A673 (cell line): Measurements from ENCODE around the gene APOA1. TPM values are rescaled to one million over a fixed set of nuclear protein-coding genes. Genes with fewer than 3 reads are reported as not detected.

Experiments used
- BruUV-seq: library from RNA; stranded (reverse); fragments of 400-500 nt; replicated peaks from 2 replicates; lab custom pipeline; 2021; lab: Mats Ljungman, UMichigan
- CTCF ChIA-PET: fragments of 300-600 bp; sonication (Branson Sonifier 250); formaldehyde crosslinking; loops from one replicate; lab custom pipeline; 2022; ENCODE audit warnings: antibody characterized with exemption; lab: Charles Lee
- POLR2A ChIA-PET: fragments of 300-600 bp; sonication (Branson Sonifier 250); formaldehyde crosslinking; loops from one replicate; lab custom pipeline; 2022; ENCODE audit warnings: antibody characterized with exemption; ENCODE audit not compliant: low non-redundant PET; lab: Charles Lee
- DNase-seq: peaks from one replicate; pipeline ENCODE4 v3.0.0-alpha.2; 2015; ENCODE audit warnings: low spot score
- H3K27ac ChIP-seq: fragments of 200-600 bp; sonication (generic); 2 replicates; pipeline ENCODE4 v1.5.1; 2016; ENCODE audit warnings: mixed run types, low read depth, mild to moderate bottlenecking, mixed read lengths, antibody characterized with exemption, low read length; ENCODE audit not compliant: poor library complexity, severe bottlenecking
- H3K27me3 ChIP-seq: fragments of 200-600 bp; sonication (generic); replicated peaks from 2 replicates; pipeline ENCODE4 v1.6.1; 2017; ENCODE audit warnings: mixed run types, low read depth, mild to moderate bottlenecking, mixed read lengths, antibody characterized with exemption, low read length; ENCODE audit not compliant: insufficient read depth, poor library complexity
- H3K36me3 ChIP-seq: fragments of 200-600 bp; sonication (generic); 2 replicates; pipeline ENCODE4 v1.6.1; 2016; ENCODE audit warnings: mixed run types, mild to moderate bottlenecking, mixed read lengths, antibody characterized with exemption, low read length; ENCODE audit not compliant: insufficient read depth, poor library complexity, severe bottlenecking
- H3K4me1 ChIP-seq: fragments of 200-600 bp; sonication (generic); 2 replicates; pipeline ENCODE4 v1.6.1; 2017; ENCODE audit warnings: mixed run types, mild to moderate bottlenecking, mixed read lengths, antibody characterized with exemption, low read length; ENCODE audit not compliant: insufficient read depth, poor library complexity, severe bottlenecking
- H3K4me3 ChIP-seq: fragments of 200-600 bp; sonication (generic); 2 replicates; pipeline ENCODE4 v1.5.1; 2016; ENCODE audit warnings: low read depth, mixed run types, mild to moderate bottlenecking, mixed read lengths, low read length; ENCODE audit not compliant: poor library complexity, severe bottlenecking
- H3K9me3 ChIP-seq: fragments of 200-600 bp; sonication (generic); 2 replicates; pipeline ENCODE4 v1.6.1; 2016; ENCODE audit warnings: mixed run types, low read depth, mild to moderate bottlenecking, mixed read lengths, antibody characterized with exemption, low read length; ENCODE audit not compliant: poor library complexity, severe bottlenecking
- CTCF ChIP-seq: fragments of 300-800, 200-600 bp; sonication (generic); conservative IDR thresholded peaks from 2 replicates; pipeline ENCODE4 v1.5.1; 2017; ENCODE audit warnings: low read depth, mild to moderate bottlenecking, antibody characterized with exemption, low read length, moderate library complexity, mixed read lengths
- EZH2 ChIP-seq: fragments of 200-600 bp; sonication (generic); IDR thresholded peaks from 2 replicates; pipeline ENCODE4 v1.6.1; 2017; ENCODE audit warnings: borderline replicate concordance, low read depth, mild to moderate bottlenecking, mixed read lengths, antibody characterized with exemption, low read length; ENCODE audit not compliant: poor library complexity, severe bottlenecking
- intact Hi-C: fragments of 100-400 bp; cut with micrococcal nuclease; formaldehyde crosslinking; loops from one replicate; pipeline ENCODE4 v1.10.0; 2022; ENCODE audit not compliant: unreplicated experiment
- total RNA-seq: library from RNA; stranded (reverse); gene quantifications from 2 replicates; pipeline ENCODE4 v1.2.3, GENCODE V29; 2021

APOA1 gene
- total RNA-seq, 1 experiment from 2014 or later = 0.43 TPM

- Histone ChIP-seq H3K4me3 (no peak overlapping the region), H3K27me3 (no peaks in the 10 kb centered on the region), H3K27ac (no peak overlapping the region), H3K9me3 (no peaks in the 10 kb centered on the region), H3K36me3 (peaks cover 43% of the 10 kb centered on the region), H3K4me1 (peaks cover 33% of the 10 kb centered on the region)
- POLR2A ChIA-PET = no interaction called here
- no peak for TF ChIP-seq EZH2
- TF ChIP-seq CTCF = no peak
- BruUV-seq = no TSS peak
- CTCF ChIA-PET = interaction anchor here (1.6 kb wide), 1 partner anchor 13 kb away, joined by 4 read pairs; no protein-coding TSS in a partner anchor
- DNase-seq = no peak
- intact Hi-C loops = no loop called here
These were observed 11.6 kb upstream of the APOA1 start for GRCh38 chr11:116849060-116849459.

DNA sequence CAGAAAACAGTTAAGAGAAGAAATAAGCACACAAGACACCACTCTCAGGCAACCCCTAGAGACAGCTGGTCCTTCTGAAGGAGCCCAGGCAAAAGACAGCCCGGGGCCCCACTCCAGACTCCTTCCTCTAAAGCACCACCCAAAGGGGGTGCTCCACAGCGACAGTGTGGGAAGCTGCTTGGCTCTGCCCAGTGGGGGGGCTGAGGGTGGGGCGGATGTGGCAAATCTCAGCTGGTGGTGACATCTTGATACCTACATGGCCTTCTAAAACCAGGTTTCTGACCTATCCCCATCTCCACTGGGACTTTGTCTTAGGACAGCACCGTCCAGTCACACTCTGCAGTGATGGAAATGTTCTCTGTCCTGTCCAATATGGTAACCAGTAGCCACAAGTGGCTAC lies 10.2 kb upstream of the APOA1 start:
- ChIA-PET POLR2A (no interaction called here), CTCF (interaction anchor here (1.6 kb wide), 1 partner anchor 12 kb away, joined by 4 read pairs; no protein-coding TSS in a partner anchor)
- no peak for DNase-seq
- Histone ChIP-seq H3K4me1 (peaks cover 19% of the 10 kb centered on the region), H3K27ac (no peak overlapping the region), H3K4me3 (no peak overlapping the region), H3K9me3 (no peaks in the 10 kb centered on the region), H3K27me3 (no peaks in the 10 kb centered on the region), H3K36me3 (peaks cover 53% of the 10 kb centered on the region)
- intact Hi-C loops = no loop called here
- no TSS peak for BruUV-seq
- TF ChIP-seq CTCF (no peak), EZH2 (no peak)

GRCh38 chr11:116844722-116845121 lies 7.3 kb upstream of the APOA1 start:
- intact Hi-C loops = no loop called here
- no peaks in the 10 kb centered on the region for H3K9me3 ChIP-seq
- no peak overlapping the region for H3K27ac ChIP-seq
- POLR2A ChIA-PET = no interaction called here
- H3K4me3 ChIP-seq = no peak overlapping the region
- H3K36me3 ChIP-seq = peaks cover 53% of the 10 kb centered on the region
- H3K4me1 ChIP-seq = no peaks in the 10 kb centered on the region
- no peak for DNase-seq
- no peaks in the 10 kb centered on the region for H3K27me3 ChIP-seq
- no TSS peak for BruUV-seq
- CTCF ChIA-PET = no interaction called here
- TF ChIP-seq CTCF (no peak), EZH2 (no peak)
